Stimulated activated CD8-positive, alpha-beta memory T cell treated with anti-CD3 and anti-CD28 coated beads, Interleukin-4, amount 100 ng/mL, for 24 hours (primary cell): ENCODE measurements around the gene STON2.

Experiments used
- DNase-seq: peaks from one replicate; pipeline ENCODE4 v3.0.0-alpha.2; 2020; ENCODE audit warnings: low read depth

The STON2 gene

DNA sequence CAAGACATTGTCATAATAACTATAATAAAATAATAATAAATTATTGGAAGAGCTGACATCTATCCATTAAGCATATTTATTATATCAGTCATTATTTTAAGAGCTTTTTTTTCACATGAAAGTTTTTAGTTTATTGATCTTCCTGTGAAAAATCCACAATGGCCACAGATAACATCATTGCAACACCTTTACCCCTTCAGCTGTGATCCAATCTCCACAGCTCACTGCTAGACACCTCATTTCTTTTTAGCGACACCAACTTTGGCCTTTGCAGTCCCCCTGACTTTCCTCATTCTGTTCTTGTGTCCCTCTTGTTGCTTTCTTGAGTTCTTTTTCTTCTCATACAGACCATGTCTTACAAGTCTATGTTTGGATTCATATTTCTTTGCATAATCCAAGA lies 67.4 kb downstream of the STON2 start:
- no peak for DNase-seq

DNA sequence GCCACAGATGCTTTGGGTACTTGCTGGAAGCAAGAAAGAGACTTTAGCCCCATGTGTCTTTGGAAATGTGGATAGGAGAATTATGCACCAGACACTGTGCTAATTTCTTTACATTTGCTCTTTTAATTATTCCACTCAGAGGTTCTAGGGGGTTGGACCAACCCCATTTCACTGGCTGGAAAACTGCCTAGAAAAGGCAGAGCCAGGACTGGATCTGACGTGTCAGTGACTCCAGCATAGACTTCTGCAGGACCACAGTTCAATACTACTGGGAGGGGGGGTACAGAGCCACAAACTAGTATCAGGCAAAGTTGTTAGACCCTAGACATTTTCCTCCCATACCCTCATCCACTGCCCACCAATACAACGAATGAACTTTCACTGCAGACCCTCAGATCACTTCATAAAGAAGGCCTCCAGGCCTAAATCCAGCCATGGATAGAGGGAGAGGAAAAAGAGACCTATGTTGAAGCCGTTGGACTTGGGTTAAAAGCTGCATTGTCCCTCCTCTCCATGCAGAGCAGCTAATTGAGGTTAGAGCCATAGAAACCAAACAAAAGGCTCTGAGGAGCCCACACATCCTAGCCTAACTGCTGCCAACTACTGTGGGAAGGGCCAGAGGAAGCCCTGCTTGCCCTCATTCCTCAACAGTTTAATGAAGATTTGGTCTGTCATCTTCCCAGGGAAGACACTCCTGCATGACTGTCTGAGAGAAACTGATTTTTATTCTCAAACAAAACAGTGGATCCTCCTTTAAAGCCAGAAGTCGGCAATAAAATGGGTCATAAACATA lies 68.7 kb downstream of the STON2 start:
- no peak for DNase-seq

DNA sequence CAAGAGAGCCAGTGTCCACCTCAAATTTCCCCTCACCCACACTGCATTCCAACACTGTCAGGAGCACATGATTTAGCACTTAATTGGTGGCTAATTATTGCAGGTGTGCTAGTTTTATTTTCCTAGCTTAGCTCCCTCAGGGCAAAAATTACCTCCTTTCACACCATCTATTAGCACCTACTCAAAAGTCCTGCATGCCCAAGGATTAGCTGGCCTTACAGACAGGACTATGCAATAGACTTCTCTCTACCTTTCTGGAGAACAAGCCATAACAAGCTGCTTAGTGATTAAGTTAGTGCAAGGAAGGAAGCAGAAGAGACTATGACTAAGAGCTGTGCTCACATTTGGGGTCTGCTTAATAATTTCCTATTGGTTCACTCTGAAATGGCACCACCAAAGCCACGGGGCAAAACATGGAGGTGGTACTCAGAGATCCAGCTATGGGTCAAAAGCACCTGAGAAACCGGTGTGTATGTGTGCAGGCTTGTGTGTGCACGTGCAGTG lies 69.5 kb downstream of the STON2 start:
- no peak for DNase-seq

DNA sequence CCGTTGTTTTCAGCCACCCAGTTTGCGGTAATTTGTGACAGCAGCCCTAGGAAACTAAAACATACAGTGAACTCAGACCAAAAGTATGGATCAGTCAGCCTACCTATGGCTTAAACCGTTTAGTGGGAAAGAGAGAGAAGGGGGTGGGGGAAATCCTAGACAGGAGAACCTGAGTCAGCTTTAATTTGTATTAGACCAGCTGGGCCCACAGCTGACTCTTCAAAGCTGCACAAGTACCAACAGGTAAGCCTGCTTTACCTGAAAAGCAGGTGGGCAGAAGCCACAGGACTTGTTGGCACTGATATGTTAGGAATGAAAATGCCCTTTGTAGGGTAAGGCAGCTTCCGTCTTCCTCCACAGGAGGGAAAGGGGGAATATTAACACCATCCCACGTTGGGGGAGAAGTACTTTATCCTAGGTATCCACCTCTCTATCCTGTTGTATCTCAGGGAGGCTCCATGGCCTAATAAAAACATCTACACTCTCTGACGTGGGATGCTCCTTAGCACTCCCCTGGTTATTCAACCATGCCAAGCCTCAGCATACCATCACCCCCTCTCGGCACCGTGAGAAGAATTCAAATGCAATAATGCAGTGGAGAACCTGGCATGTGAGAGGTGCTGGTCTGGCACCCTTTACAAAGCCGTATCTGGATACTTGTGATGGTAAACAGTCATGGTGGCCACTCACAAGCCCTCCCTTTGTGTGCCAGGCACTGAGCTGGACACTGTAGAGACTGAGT lies 70.3 kb downstream of the STON2 start:
- no peak for DNase-seq

DNA sequence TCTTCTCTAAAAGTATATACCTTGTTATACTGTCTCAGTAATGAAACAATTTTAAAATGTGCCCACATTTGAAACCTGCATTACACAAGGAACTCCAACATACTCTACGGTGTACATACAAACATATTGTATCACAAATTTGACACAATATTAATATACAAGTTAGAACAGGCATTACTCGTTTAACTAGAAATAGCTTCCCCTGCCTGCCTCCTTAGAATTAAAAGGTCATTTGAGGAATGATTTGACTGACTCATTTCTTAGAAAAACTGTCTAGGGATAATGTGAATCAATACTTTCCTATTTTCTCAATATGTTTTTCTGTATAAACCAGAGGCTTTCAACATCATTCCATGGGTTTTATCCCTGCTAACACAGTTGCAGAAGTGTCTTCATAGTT lies 73.7 kb downstream of the STON2 start:
- no peak for DNase-seq

DNA sequence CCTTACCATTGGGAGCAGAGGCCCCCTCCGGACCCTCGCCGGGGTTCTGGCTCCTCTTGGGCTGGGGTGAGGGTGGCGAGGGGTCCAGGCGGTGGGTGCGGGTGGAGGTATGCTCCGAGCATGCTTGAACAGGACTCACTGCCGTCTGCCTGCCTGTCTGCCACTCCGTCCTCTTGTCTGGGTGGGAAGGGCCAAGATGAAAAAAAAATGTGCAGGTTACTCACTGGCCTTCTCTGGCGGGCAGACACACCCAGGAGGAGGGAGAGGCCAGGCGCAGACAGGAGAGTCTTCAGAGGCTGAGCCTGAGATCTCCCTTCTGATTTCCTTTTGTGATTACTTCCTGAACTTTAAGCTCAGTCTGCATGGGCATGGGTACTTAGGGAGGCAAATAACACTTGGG lies 76.1 kb downstream of the STON2 start:
- DNase-seq, result no peak

DNA sequence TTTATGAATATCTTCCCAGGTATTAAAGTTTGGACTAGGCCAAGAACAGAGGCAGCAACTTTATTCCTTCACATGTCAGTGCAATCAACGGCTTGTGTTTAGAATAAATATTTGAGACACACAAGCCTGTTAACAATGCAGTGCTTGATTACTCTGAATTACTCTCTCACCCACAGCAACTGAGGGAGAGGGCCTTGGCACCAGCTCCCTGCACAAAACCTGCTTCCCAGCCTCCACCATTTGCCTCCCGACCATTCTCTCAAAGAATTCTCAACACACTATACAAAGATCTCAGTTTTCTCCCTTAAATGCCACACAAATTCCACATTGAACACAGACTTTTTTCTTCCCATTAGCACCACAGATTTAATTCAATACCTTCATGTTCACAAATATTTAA lies 77.0 kb downstream of the STON2 start:
- no peak for DNase-seq

DNA sequence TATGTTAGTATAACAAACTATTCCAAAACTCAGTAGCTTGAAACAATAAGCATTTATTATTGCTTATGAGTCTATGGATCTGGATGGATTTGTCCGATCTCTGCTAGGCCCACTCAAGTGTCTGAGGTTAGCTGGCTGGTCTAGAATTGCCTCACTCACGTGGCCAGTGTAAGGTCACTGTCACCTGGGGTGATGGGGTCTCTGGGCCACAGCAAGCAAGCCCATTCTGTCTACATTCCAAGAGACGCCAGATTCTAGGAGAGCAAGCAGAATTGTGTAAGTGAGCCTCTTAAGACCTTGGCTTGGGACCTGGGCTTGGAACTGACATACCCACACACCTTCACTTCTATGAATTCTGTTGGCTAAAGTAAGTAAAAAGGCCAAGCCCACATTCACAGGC lies 80.2 kb downstream of the STON2 start:
- no peak for DNase-seq

DNA sequence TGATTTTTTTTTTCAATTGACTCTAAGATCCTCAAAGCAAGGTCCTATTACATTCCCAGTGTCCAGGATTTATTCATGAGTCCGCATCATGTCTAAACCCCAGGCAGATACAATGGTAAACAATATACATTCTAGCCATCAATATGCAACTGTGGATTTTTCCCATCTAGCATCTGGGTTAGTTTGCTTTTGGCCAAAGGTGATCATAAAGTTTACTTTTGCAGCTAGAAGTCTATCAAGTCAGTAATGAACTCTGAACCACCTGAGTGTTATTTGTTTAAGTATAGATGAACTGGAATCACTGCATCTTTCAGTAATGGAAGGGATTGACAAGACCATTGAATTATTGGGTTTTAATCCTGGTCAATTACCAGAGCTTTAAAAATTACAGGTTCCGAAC lies 80.8 kb downstream of the STON2 start:
- no peak for DNase-seq

DNA sequence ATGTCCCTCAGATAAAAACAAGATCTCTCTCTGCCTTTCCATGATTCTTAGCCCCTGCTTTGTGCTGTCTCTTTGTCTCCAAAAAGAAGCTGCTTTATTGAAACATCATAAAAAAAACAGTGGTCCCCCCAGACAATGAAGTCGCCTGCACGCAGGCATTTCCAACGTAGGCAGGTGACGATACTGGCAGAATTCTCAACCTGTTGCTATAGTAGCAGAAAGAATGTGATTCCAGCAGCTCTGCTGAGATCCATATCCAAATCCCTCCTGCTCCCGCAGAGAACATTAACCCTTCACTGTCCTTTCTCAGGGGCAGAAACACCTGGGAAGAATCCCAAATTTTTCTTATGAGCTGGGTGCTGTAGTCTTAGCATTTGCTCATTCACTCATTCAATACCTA lies 84.8 kb downstream of the STON2 start:
- no peak for DNase-seq

DNA sequence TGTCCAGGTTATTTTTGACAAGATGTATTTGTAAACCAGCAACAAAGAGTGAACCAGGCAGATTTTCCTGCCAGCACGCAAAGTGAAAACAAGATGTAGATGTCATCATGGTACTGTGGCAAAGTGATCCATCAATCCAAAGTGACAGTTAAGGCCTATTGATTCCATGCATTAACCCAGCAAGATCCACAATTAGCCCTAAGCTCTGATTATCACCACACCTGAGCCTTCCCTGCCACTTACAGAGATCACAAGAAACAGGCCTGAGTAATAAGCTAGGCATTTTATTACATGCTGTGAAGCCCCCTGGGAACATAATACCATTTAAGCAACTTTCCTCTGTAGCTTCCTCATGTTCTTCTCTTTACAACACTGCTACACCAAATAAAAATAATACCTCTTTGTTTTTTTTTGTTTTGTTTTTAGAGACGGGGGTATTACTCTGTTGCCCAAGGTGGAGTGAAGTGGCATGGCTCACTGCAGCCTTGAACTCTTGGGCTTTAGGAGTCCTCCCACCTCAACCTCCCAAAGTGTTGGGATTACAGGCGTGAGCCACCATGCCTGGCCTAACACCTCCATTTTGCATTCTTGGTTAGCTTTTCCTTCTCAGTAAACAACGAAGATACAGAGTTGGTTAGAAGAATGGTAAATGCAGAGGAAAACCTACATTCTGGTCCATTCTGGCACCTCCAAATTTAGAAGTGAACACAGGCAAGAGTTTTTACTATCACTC lies 85.5 kb downstream of the STON2 start:
- no peak for DNase-seq

DNA sequence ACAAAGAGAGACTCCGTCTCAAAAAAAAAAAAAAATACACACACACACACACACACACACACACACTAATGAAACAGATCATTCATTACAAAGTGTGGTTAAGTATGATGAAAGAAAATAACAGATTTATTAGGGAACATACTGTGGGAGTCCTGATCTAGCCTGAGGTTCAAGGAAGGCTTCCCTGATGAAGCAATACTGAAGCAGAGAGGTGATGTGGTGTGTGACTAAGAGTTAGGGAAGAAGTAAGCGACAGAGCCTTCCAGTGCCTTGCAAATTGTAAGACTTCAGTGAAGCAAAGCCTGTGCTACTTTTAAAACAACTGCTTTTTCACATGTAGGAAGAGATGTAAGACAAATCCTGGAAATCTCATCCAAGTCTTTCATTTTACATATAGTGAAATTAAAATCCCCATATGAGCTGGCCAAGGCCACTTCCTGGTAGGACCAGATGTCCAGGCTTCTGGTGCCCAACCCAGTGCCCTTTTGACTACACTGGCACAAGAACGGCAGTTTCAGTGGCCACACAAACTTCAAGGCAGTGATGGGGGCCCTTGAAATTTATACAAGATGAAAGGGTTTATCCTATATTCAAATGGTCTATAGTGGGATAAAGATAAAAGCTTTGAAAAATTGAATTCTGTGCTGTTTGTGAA lies 86.2 kb downstream of the STON2 start:
- DNase-seq, result no peak

DNA sequence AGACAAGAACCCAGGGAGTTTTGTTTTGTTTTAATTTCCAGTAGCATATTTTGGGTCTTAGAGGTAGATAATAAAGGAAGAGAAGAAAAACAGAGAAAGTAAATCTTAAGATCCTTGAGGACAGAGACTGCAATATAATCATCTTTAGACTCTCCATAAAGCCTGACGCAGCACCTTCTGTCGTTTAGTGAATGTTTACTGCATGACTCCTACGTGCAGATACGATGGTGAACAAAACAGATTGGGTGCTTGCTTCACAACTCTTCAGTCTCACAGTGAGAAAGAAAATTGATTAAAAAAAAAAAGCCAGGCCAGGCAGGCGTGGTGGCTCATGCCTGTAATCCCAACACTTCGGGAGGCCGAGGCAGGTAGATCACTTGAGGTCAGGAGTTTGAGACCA lies 86.9 kb downstream of the STON2 start:
- DNase-seq, result no peak

DNA sequence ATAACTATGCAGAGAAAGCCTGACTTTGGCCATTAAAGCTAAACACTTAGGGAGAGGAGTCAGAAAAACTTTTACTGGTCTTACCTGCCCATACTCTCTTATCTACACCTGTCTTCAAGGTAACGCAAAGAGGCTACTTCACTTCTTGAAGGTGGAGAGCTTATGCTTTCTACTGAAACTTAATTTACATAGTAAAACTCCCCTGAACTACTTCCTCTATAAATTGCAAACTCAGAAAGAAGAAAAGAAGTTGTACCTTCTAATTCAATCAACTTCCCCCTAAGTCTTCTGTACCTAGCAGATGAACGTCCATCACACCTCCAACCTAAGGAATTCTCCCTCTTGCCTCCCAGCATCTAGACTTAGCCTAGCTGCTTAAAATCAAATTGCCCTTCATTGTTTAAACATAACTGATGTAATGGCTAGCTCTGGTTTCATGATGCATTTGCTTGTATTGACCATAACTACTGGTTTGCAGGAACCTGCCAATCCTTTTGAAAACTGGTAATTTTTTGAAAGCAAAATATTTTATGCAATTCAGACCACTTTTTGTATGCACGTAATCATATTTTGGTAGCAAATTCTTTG lies 87.7 kb downstream of the STON2 start:
- no peak for DNase-seq

DNA sequence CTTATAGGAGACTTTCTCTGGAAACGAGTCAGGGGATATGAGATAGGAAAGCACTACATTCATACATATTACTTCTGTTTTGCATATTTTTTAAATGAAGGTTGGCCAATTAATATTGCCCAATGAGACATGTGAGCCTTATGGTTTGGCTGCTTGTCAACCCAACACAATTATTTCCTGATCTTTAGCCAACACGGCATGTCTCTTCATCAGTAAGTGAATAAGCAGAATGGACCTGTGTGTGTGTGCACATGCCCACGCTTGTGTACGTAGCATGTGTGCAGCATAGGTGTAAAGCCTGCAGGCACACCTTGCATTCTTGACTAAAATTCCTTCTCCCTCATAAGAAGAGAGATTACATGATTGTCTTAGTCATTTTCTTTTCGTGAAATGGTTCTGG lies 88.3 kb downstream of the STON2 start:
- DNase-seq, result no peak

DNA sequence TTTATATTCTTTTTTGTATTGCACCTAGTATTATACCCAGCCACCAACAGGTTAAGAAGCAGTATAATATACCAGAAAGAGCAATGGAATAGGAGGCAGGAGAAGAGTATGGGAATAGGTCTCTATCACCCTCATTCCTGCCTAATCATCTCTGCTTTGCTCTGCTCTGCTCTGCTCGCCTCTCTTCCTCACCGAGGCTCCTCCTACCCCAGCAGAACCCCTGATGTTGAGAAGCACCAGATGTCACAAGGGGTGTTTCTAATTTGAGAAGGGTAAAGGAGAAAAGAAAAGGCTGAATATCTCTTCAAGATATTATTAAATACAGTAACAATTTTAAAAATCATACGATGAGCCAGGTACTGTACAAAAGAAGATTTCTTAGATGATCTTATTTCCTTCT lies 89.0 kb downstream of the STON2 start:
- no peak for DNase-seq

DNA sequence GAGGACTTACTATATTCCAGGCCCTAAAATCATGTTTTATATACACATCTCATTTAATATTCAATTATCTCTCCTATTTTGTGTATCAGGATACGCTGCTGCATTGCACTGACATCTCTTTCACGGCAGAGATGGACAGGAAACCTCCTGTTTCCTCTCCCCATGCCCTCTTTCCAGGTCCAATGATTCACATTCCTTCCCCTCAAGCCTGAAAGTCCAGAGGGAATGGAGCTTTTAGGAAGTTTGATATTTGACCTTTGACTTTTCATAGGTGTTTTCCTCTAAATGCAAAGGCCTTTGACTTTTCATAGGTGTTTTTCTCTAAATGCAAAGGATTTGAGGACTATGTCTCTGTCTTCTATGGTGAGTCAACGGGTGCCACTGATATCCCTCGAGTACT lies 89.5 kb downstream of the STON2 start:
- DNase-seq, result no peak

DNA sequence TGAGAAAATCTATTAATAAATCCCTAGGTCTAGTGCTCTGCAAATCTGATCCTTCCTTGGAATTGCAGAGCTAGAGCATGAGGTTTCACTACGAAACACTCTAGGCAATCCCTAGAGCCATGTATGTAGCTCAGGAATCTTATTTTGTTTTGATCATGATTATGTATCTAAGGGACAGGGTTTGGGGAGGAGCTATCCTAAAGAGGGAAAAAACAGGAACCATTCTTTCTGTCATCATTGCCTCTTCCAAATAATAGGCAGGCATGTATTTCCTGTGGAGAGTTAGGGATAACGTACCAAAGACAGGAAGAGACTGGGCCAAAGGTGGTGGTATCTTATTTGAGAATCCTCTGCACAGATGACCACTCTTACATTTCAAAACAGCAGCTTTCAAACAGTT lies 90.6 kb downstream of the STON2 start:
- no peak for DNase-seq

DNA sequence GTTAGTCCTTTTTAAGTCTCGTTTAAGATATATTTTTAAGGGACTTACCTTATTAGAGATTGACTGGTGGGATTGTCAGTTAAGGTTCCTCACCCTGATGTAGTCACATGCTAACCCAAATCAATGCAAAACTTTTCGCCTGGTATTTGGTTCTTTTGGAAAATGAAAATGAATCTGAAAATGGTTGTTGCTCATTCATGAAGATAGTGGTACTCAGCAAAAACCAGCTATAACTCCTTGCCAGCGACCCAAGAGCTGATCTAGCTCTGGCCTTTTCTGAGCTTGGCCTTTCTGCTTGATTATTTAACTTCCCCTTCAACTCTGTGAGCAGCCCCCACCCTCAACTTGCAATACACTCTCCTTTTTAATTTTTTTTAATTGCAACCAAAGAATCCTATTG lies 94.4 kb downstream of the STON2 start:
- no peak for DNase-seq

DNA sequence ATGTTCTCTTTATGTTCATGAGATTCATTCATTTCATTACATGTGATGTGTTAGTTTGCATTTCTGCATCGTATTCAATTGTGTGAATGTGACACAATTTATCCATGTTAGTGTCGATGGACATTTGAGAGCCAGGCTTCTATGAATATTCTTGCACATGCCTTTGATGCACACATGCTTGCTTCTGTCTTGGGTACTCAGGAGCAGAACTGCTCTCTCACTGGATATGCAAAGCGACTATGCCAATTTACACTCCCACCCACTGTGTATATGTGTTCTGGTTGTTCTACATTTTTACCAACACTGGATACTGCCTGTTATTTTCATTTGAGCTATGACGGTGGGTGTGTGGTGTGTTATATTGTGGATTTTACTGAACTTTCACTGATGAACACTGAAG lies 95.1 kb downstream of the STON2 start:
- no peak for DNase-seq

DNA sequence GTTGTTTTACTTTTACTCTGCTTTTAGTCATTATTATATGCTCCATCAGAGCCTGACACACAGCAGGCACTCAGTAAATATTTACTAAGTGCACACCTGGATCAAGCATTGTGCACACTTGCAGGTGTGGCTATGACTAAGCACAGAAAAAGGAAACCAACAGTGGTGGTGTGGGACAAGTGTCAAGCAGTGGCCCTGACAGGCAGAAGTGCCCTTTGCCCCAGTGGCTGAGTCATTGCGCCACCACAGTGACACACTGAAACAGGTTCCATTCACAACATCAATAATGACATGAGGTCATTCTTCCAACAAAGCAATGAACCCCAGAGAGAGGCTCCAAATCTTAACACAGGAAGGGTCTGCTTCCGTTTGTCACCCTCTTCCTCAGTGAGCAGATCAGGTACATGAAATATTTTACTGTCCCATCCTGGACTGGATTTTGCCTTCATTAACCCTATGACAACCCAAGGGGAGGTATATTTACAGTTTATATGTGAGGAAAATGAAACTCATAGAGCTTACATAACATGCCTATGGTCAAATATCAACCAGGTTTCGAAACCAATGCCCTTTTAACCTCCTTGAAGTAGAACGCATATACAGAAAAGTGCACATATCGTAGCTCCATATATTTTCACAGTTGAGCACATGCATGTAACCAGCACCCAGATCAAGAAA lies 96.7 kb downstream of the STON2 start:
- DNase-seq, result peak; percentile 1
